Lower lobe of right lung (tissue), 2 donors: ENCODE data around the gene LRRC57. TPM values are rescaled to one million over a fixed set of nuclear protein-coding genes. Genes with fewer than 3 reads are reported as not detected.

ENCODE experiments used
- ATAC-seq, 2 donors: fragments of 200-7000 bp; cut with Tn5 transposase; one replicate each; pipeline ENCODE4 v1.9.1; 2020 to 2022; ENCODE audit warnings: mild to moderate bottlenecking in 2 of 2, moderate library complexity in 2 of 2
- DNase-seq: peaks from one replicate; pipeline ENCODE4 v3.0.0-alpha.2; 2020
- H3K27ac ChIP-seq: fragments of 200-600 bp; one replicate; pipeline ENCODE4 v1.8.0; 2022
- H3K27me3 ChIP-seq: fragments of 200-600 bp; one replicate; pipeline ENCODE4 v1.8.0; 2022; ENCODE audit warnings: low read depth
- H3K36me3 ChIP-seq: fragments of 200-600 bp; one replicate; pipeline ENCODE4 v1.8.0; 2022; ENCODE audit warnings: mild to moderate bottlenecking
- H3K4me1 ChIP-seq: fragments of 200-600 bp; one replicate; pipeline ENCODE4 v1.8.0; 2022
- H3K4me3 ChIP-seq: fragments of 200-600 bp; one replicate; pipeline ENCODE4 v1.8.0; 2022; ENCODE audit warnings: mild to moderate bottlenecking
- H3K9me3 ChIP-seq: fragments of 200-600 bp; one replicate; pipeline ENCODE4 v1.8.0; 2022
- CTCF ChIP-seq: fragments of 200-600 bp; IDR thresholded peaks from one replicate; pipeline ENCODE4 v1.8.0; 2022; ENCODE audit warnings: antibody characterized with exemption, mild to moderate bottlenecking
- intact Hi-C: fragments of 100-400 bp; cut with DNase I; formaldehyde crosslinking; loops from one replicate; pipeline ENCODE4 v1.11.0; 2022
- total RNA-seq: library from RNA; stranded (reverse); fragmentation: NEBNext Ultra II Directional; extraction: Animal tissue kit (Norgen Biotek cat#: 25700); gene quantifications from one replicate; pipeline ENCODE4 v1.2.1, GENCODE V29; 2021
- donor health status: DM: no; HTN: yes; CAD: no; lungs with severe emphysema.

LRRC57 gene
- total RNA-seq, 1 donor from 2014 or later = 23.7 TPM

- intact Hi-C loops = no loop called here
- peaks cover 74% of the 10 kb centered on the region for H3K4me1 ChIP-seq
These were observed 54.9 kb downstream of the LRRC57 start for GRCh38 chr15:42493679-42494078.

GRCh38 chr15:42491539-42492225, 56.9 kb downstream of the LRRC57 start:
- H3K4me3 ChIP-seq = peak overlapping the region; percentile 94
- peak overlapping the region; percentile 97 for H3K27ac ChIP-seq
- H3K27me3 ChIP-seq = no peaks in the 10 kb centered on the region
- H3K4me1 ChIP-seq = peaks cover 67% of the 10 kb centered on the region
- ATAC-seq (peak; percentile 55 to 74), DNase-seq (no peak)
- H3K9me3 ChIP-seq = no peaks in the 10 kb centered on the region
- H3K36me3 ChIP-seq = no peaks in the 10 kb centered on the region
- intact Hi-C loops = no loop called here
- TF ChIP-seq CTCF = no peak

More at GRCh38 chr15:42493679-42494078, 54.9 kb downstream of the LRRC57 start:
- no peaks in the 10 kb centered on the region for H3K36me3 ChIP-seq
- TF ChIP-seq CTCF = no peak
- no peak for ATAC-seq
- no peaks in the 10 kb centered on the region for H3K27me3 ChIP-seq
- peak overlapping the region; percentile 93 for H3K27ac ChIP-seq
- no peak overlapping the region for H3K4me3 ChIP-seq
- H3K9me3 ChIP-seq = no peaks in the 10 kb centered on the region
- DNase-seq = no peak

- Histone ChIP-seq H3K36me3 (no peaks in the 10 kb centered on the region), H3K4me1 (peaks cover 60% of the 10 kb centered on the region), H3K9me3 (no peaks in the 10 kb centered on the region), H3K4me3 (peak within 1 kb of the TSS; percentile 94), H3K27ac (peak within 1 kb of the TSS; percentile 97), H3K27me3 (no peaks in the 10 kb centered on the region)
- peak; percentile 17 for TF ChIP-seq CTCF
- ATAC-seq (peak; percentile 77 to 84), DNase-seq (peak; percentile 89)
- intact Hi-C loops = no loop called here
These were observed 57.7 kb downstream of the LRRC57 start, which contains the start of gene ZNF106 for GRCh38 chr15:42490671-42491538. ZNF106 (minus strand) TSS chr15:42491141; CDS start chr15:42472289, 18,852 bp downstream.

GRCh38 chr15:42490291-42490670, 58.3 kb downstream of the LRRC57 start:
- Histone ChIP-seq H3K4me3 (peak overlapping the region; percentile 94), H3K27me3 (no peaks in the 10 kb centered on the region), H3K9me3 (no peaks in the 10 kb centered on the region), H3K4me1 (peaks cover 59% of the 10 kb centered on the region), H3K36me3 (peaks cover 2% of the 10 kb centered on the region), H3K27ac (peak overlapping the region; percentile 97)
- DNase-seq (no peak), ATAC-seq (no peak)
- no peak for TF ChIP-seq CTCF
- intact Hi-C loops = no loop called here

Other genes with a start within 250 kb of the LRRC57 start
- 47.2 TPM for gene CAPN3, start 189.3 kb downstream of the LRRC57 start, total RNA-seq
- 92.2 TPM for gene ZNF106, start 57.7 kb downstream of the LRRC57 start, total RNA-seq
- gene SNAP23, start 53.2 kb downstream of the LRRC57 start, total RNA-seq = 79.3 TPM
- gene HAUS2, start within 50 bp of the LRRC57 start, total RNA-seq = 21.4 TPM
- gene STARD9, start 26.8 kb upstream of the LRRC57 start, total RNA-seq = 21.9 TPM
- 11.3 TPM for gene CDAN1, start 188.3 kb upstream of the LRRC57 start, total RNA-seq